Measurements from ENCODE around the gene SLC35E1. TPM values are rescaled to one million over a fixed set of nuclear protein-coding genes. Genes with fewer than 3 reads are reported as not detected.

The SLC35E1 gene
- total RNA-seq, 1 experiment from 2014 or later = 35.8 TPM

GRCh38 chr19:16586477-16586871, 14.3 kb upstream of the SLC35E1 start:
- no CpG with 5 or more reads among the region's 9 CpGs for WGBS (ENCODE audit: extremely low coverage, insufficient read length, low lambda C conversion rate)
- Mint-ChIP-seq H3K36me3 (ENCODE audit: insufficient read depth in 1 of 3, low read depth in 3 of 3) (no peaks in the 10 kb centered on the region), H3K4me3 (no peak overlapping the region; a peak in 1 of 5 replicates), H3K27me3 (ENCODE audit: low read depth) (no peaks in the 10 kb centered on the region), H3K4me1 (peaks cover 54 to 71% of the 10 kb centered on the region in 2 experiments), H3K27ac (peak overlapping the region in 1 of 3 experiments; percentile 85; a peak in 1 of 7 replicates), H3K9me3 (no peaks in the 10 kb centered on the region)
- Histone ChIP-seq H2AK5ac (ENCODE audit: insufficient read length, low read length) (no peak overlapping the region), H2BK120ac (ENCODE audit: low read depth, low read length, poor library complexity, severe bottlenecking) (no peak overlapping the region), H3K79me2 (ENCODE audit: insufficient read depth, low read length) (peaks cover 15% of the 10 kb centered on the region; the same call in 1 of the 2 replicates), H3K14ac (ENCODE audit: insufficient read depth, low read length) (no peak overlapping the region), H3K18ac (ENCODE audit: insufficient read length, low read depth, low read length) (no peak overlapping the region), H3K4me1 (ENCODE audit: insufficient read depth, low read length) (peaks cover 13% of the 10 kb centered on the region), H3K27ac (ENCODE audit: insufficient read length, low read depth, low read length) (no peak overlapping the region), H3K79me1 (ENCODE audit: insufficient read depth, low read depth, low read length, poor library complexity, severe bottlenecking) (peaks cover 15% of the 10 kb centered on the region), H3K23me2 (ENCODE audit: insufficient read length, low read depth, low read length, poor library complexity, severe bottlenecking) (no peaks in the 10 kb centered on the region), H3T11ph (ENCODE audit: low read length) (no peak overlapping the region), H2BK15ac (ENCODE audit: low read depth, low read length) (no peak overlapping the region), H2AFZ (ENCODE audit: low read length) (no peak overlapping the region), H2BK5ac (ENCODE audit: insufficient read length, low read length) (no peak overlapping the region), H3K56ac (ENCODE audit: insufficient read length, low read depth, low read length) (no peak overlapping the region), H4K5ac (ENCODE audit: insufficient read length, low read depth, low read length) (no peak overlapping the region), H3K9me3 (ENCODE audit: control insufficient read depth, low read depth, low read length) (no peaks in the 10 kb centered on the region), H2BK12ac (ENCODE audit: insufficient read length, low read depth, low read length) (no peak overlapping the region), H3K9ac (ENCODE audit: extremely low read depth, insufficient read length, low read length) (no peak overlapping the region), H3K27me3 (ENCODE audit: insufficient read depth, low read length) (no peaks in the 10 kb centered on the region), H2BK20ac (ENCODE audit: low read depth, low read length, poor library complexity, severe bottlenecking) (no peak overlapping the region), H3K4me2 (ENCODE audit: insufficient read depth, insufficient read length, low read length) (no peak overlapping the region), H3K4ac (ENCODE audit: low read depth, low read length) (no peak overlapping the region), H3K23ac (ENCODE audit: insufficient read length, low read depth, low read length) (no peak overlapping the region), H4K91ac (ENCODE audit: insufficient read length, low read depth, low read length) (no peak overlapping the region), H4K20me1 (ENCODE audit: control insufficient read depth, insufficient read depth, insufficient read length) (no peaks in the 10 kb centered on the region), H4K8ac (replicated peaks; ENCODE audit: insufficient read length, low read depth, low read length) (no peak overlapping the region)
- DNase-seq = no peak
- TF ChIP-seq, protein P1, sequence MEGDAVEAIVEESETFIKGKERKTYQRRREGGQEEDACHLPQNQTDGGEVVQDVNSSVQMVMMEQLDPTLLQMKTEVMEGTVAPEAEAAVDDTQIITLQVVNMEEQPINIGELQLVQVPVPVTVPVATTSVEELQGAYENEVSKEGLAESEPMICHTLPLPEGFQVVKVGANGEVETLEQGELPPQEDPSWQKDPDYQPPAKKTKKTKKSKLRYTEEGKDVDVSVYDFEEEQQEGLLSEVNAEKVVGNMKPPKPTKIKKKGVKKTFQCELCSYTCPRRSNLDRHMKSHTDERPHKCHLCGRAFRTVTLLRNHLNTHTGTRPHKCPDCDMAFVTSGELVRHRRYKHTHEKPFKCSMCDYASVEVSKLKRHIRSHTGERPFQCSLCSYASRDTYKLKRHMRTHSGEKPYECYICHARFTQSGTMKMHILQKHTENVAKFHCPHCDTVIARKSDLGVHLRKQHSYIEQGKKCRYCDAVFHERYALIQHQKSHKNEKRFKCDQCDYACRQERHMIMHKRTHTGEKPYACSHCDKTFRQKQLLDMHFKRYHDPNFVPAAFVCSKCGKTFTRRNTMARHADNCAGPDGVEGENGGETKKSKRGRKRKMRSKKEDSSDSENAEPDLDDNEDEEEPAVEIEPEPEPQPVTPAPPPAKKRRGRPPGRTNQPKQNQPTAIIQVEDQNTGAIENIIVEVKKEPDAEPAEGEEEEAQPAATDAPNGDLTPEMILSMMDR (conservative IDR thresholded peaks at IDR 0.05) = no peak
